Measurements from ENCODE around the gene RND1. TPM values are rescaled to one million over a fixed set of nuclear protein-coding genes. Genes with fewer than 3 reads are reported as not detected.

Gene RND1
- total and polyA plus RNA-seq, 7 experiments from 2014 or later: 0.17 to 13.5 (median 1.5) TPM

- no peak overlapping the region for H3K4me3 ChIP-seq (ENCODE audit: low read length)
- Mint-ChIP-seq H3K27me3 (peaks cover 0 to 23% (median 0%) of the 10 kb centered on the region in 5 donors), H3K4me1 (peaks cover 0 to 11% (median 8%) of the 10 kb centered on the region in 7 donors), H3K9me3 (no peaks in the 10 kb centered on the region), H3K36me3 (no peaks in the 10 kb centered on the region), H3K27ac (peak overlapping the region in 1 of 9 donors; percentile 10), H3K4me3 (no peak overlapping the region)
- H3K27me3 ChIP-seq (ENCODE audit: control insufficient read depth in 2 of 2, insufficient read depth in 2 of 2, low read length in 2 of 2): no peaks in the 10 kb centered on the region
- ChIA-PET POLR2A (interaction anchor here (0.6 to 1.5 kb wide), 3 partner anchors 9 to 394 kb away, joined by 3 to 5 read pairs (median 4); partner anchors contain the start of gene PRPH), CTCF (interaction anchor here (0.6 to 8.0 kb wide), 6 partner anchors 10 to 87 kb away, joined by 3 to 128 read pairs (median 4); partner anchors contain the start of gene WNT1)
- H3K36me3 ChIP-seq (ENCODE audit: control insufficient read depth in 2 of 3, insufficient read depth in 3 of 3, low read length in 3 of 3): no peaks in the 10 kb centered on the region
- ATAC-seq (no peak), DNase-seq (no peak)
- intact Hi-C loops (cut with micrococcal nuclease): no loop called here
- peaks cover 0 to 9% of the 10 kb centered on the region in 2 donors for H3K4me1 ChIP-seq (ENCODE audit: control insufficient read depth in 2 of 2, insufficient read depth in 2 of 2, low read length in 2 of 2)
- H3K27ac ChIP-seq (ENCODE audit: low read depth, low read length): no peak overlapping the region
- no peaks in the 10 kb centered on the region for H3K9me3 ChIP-seq (ENCODE audit: control insufficient read depth in 2 of 3, low read length in 3 of 3)
These were observed 35.6 kb upstream of the RND1 start for GRCh38 chr12:48901278-48901677.

- Mint-ChIP-seq H3K4me3 (no peak overlapping the region), H3K4me1 (peaks cover 0 to 10% (median 8%) of the 10 kb centered on the region in 7 donors), H3K27ac (no peak overlapping the region), H3K27me3 (peaks cover 0 to 20% (median 0%) of the 10 kb centered on the region in 5 donors), H3K9me3 (no peaks in the 10 kb centered on the region), H3K36me3 (no peaks in the 10 kb centered on the region)
- Histone ChIP-seq H3K4me1 (ENCODE audit: control insufficient read depth in 2 of 2, insufficient read depth in 2 of 2, low read length in 2 of 2) (peaks cover 0 to 9% of the 10 kb centered on the region in 2 donors), H3K36me3 (ENCODE audit: control insufficient read depth in 2 of 3, insufficient read depth in 3 of 3, low read length in 3 of 3) (no peaks in the 10 kb centered on the region), H3K9me3 (ENCODE audit: control insufficient read depth in 2 of 3, low read length in 3 of 3) (no peaks in the 10 kb centered on the region), H3K27me3 (ENCODE audit: control insufficient read depth in 2 of 2, insufficient read depth in 2 of 2, low read length in 2 of 2) (no peaks in the 10 kb centered on the region), H3K4me3 (ENCODE audit: low read length) (no peak overlapping the region), H3K27ac (ENCODE audit: low read depth, low read length) (no peak overlapping the region)
- DNase-seq (no peak), ATAC-seq (no peak)
- POLR2A ChIA-PET: interaction anchor here (0.6 to 0.9 kb wide), 2 partner anchors 9 to 133 kb away, joined by 3 read pairs; no protein-coding TSS in a partner anchor
- intact Hi-C loops (cut with micrococcal nuclease): no loop called here
- CTCF ChIA-PET: interaction anchor here (0.7 to 8.0 kb wide), 5 partner anchors 18 to 47 kb away, joined by 3 to 128 read pairs (median 5); no protein-coding TSS in a partner anchor
These were observed 34.0 kb upstream of the RND1 start for GRCh38 chr12:48899651-48900050.

DNA sequence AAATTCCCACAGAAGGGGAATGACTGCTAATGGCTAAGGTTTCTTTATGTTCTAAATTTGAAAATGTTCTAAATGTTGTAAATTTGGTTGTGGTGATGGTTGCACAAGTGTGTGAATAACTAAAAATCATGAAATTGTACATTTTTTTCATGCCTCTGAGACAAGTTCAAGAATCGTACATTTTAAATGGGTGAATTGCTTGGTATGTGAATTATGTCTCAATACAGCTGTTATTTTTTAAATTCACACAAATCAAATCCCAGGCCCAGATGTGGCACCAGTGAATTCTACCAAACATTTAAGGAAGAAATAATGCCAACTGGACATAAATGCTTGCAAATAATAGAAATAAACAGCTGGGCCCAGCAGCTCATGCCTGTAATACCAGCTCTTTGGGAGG, 28.6 kb upstream of the RND1 start:
- peaks cover 8% of the 10 kb centered on the region in 2 donors for H3K4me1 ChIP-seq (ENCODE audit: control insufficient read depth in 2 of 2, insufficient read depth in 2 of 2, low read length in 2 of 2)
- no peak for ATAC-seq
- no peak overlapping the region for H3K4me3 Mint-ChIP-seq
- peaks cover 0 to 4% of the 10 kb centered on the region in 2 donors for H3K27me3 ChIP-seq (ENCODE audit: control insufficient read depth in 2 of 2, insufficient read depth in 2 of 2, low read length in 2 of 2)
- H3K27ac ChIP-seq (ENCODE audit: low read depth, low read length): no peak overlapping the region
- H3K9me3 Mint-ChIP-seq: no peaks in the 10 kb centered on the region
- H3K27me3 Mint-ChIP-seq: peaks cover 12 to 46% (median 15%) of the 10 kb centered on the region in 5 donors
- H3K4me3 ChIP-seq (ENCODE audit: low read length): no peak overlapping the region
- no peaks in the 10 kb centered on the region for H3K36me3 Mint-ChIP-seq
- intact Hi-C loops (cut with micrococcal nuclease): no loop called here
- H3K27ac Mint-ChIP-seq: no peak overlapping the region
- no peak for DNase-seq
- ChIA-PET POLR2A (no interaction called here), CTCF (interaction anchor here (1.0 to 1.2 kb wide), 2 partner anchors 10 to 41 kb away, joined by 3 to 7 read pairs; a partner anchor contains a TSS)
- peaks cover 0 to 7% (median 0%) of the 10 kb centered on the region in 7 donors for H3K4me1 Mint-ChIP-seq
- H3K36me3 ChIP-seq (ENCODE audit: control insufficient read depth in 2 of 3, insufficient read depth in 3 of 3, low read length in 3 of 3): no peaks in the 10 kb centered on the region
- H3K9me3 ChIP-seq (ENCODE audit: control insufficient read depth in 2 of 3, low read length in 3 of 3): no peaks in the 10 kb centered on the region

- Mint-ChIP-seq H3K27ac (peak overlapping the region in 1 of 9 donors; percentile 65), H3K4me1 (peaks cover 0 to 10% (median 0%) of the 10 kb centered on the region in 7 donors), H3K27me3 (peaks cover 12 to 30% (median 15%) of the 10 kb centered on the region in 5 donors), H3K9me3 (no peaks in the 10 kb centered on the region), H3K4me3 (peak overlapping the region in 4 of 10 donors; percentile 2 to 39 (median 16)), H3K36me3 (no peaks in the 10 kb centered on the region)
- ATAC-seq: peak; percentile 97
- no peaks in the 10 kb centered on the region for H3K36me3 ChIP-seq (ENCODE audit: control insufficient read depth in 2 of 3, insufficient read depth in 3 of 3, low read length in 3 of 3)
- ChIA-PET POLR2A (interaction anchor here (0.7 to 3.8 kb wide), 4 partner anchors 9 to 735 kb away, joined by 3 to 31 read pairs (median 5); partner anchors contain the start of gene DDX23), CTCF (interaction anchor here (0.6 to 5.2 kb wide), 15 partner anchors 12 to 1751 kb away, joined by 3 to 78 read pairs (median 4); partner anchors contain the start of genes DDX23 and RND1)
- no peak overlapping the region for H3K4me3 ChIP-seq (ENCODE audit: low read length)
- no peaks in the 10 kb centered on the region for H3K9me3 ChIP-seq (ENCODE audit: control insufficient read depth in 2 of 3, low read length in 3 of 3)
- no peak overlapping the region for H3K27ac ChIP-seq (ENCODE audit: low read depth, low read length)
- peaks cover 0 to 4% of the 10 kb centered on the region in 2 donors for H3K27me3 ChIP-seq (ENCODE audit: control insufficient read depth in 2 of 2, insufficient read depth in 2 of 2, low read length in 2 of 2)
- DNase-seq: peak; percentile 51 to 79 (median 64)
- peaks cover 8% of the 10 kb centered on the region in 2 donors for H3K4me1 ChIP-seq (ENCODE audit: control insufficient read depth in 2 of 2, insufficient read depth in 2 of 2, low read length in 2 of 2)
- intact Hi-C loops (cut with micrococcal nuclease): loop anchor here (1.0 kb wide), 3 partner anchors 38 to 72 kb away; no protein-coding TSS in a partner anchor
These were observed 25.2 kb upstream of the RND1 start for GRCh38 chr12:48890657-48891418.

GRCh38 chr12:48889679-48890078, 24.0 kb upstream of the RND1 start:
- CTCF ChIA-PET: interaction anchor here (0.9 to 5.2 kb wide), 11 partner anchors 13 to 63 kb away, joined by 3 to 78 read pairs (median 6); partner anchors contain the start of genes DDX23 and RND1
- no peak overlapping the region for H3K4me3 Mint-ChIP-seq
- DNase-seq (no peak), ATAC-seq (no peak)
- POLR2A ChIA-PET: interaction anchor here (0.7 to 3.8 kb wide), 2 partner anchors 37 to 734 kb away, joined by 6 to 31 read pairs; partner anchors contain the start of gene DDX23
- H3K4me1 Mint-ChIP-seq: peaks cover 0 to 10% (median 0%) of the 10 kb centered on the region in 7 donors
- H3K27me3 ChIP-seq (ENCODE audit: control insufficient read depth in 2 of 2, insufficient read depth in 2 of 2, low read length in 2 of 2): peaks cover 0 to 4% of the 10 kb centered on the region in 2 donors
- H3K27ac ChIP-seq (ENCODE audit: low read depth, low read length): no peak overlapping the region
- peaks cover 8% of the 10 kb centered on the region in 2 donors for H3K4me1 ChIP-seq (ENCODE audit: control insufficient read depth in 2 of 2, insufficient read depth in 2 of 2, low read length in 2 of 2)
- H3K27me3 Mint-ChIP-seq: peaks cover 12 to 27% (median 15%) of the 10 kb centered on the region in 5 donors
- no peaks in the 10 kb centered on the region for H3K36me3 ChIP-seq (ENCODE audit: control insufficient read depth in 2 of 3, insufficient read depth in 3 of 3, low read length in 3 of 3)
- no peaks in the 10 kb centered on the region for H3K36me3 Mint-ChIP-seq
- H3K27ac Mint-ChIP-seq: peak overlapping the region in 1 of 9 donors; percentile 28
- no peaks in the 10 kb centered on the region for H3K9me3 ChIP-seq (ENCODE audit: control insufficient read depth in 2 of 3, low read length in 3 of 3)
- no peaks in the 10 kb centered on the region for H3K9me3 Mint-ChIP-seq
- no peak overlapping the region for H3K4me3 ChIP-seq (ENCODE audit: low read length)
- intact Hi-C loops (cut with micrococcal nuclease): loop anchor here (1.0 kb wide), 3 partner anchors 36 to 70 kb away; no protein-coding TSS in a partner anchor

DNA sequence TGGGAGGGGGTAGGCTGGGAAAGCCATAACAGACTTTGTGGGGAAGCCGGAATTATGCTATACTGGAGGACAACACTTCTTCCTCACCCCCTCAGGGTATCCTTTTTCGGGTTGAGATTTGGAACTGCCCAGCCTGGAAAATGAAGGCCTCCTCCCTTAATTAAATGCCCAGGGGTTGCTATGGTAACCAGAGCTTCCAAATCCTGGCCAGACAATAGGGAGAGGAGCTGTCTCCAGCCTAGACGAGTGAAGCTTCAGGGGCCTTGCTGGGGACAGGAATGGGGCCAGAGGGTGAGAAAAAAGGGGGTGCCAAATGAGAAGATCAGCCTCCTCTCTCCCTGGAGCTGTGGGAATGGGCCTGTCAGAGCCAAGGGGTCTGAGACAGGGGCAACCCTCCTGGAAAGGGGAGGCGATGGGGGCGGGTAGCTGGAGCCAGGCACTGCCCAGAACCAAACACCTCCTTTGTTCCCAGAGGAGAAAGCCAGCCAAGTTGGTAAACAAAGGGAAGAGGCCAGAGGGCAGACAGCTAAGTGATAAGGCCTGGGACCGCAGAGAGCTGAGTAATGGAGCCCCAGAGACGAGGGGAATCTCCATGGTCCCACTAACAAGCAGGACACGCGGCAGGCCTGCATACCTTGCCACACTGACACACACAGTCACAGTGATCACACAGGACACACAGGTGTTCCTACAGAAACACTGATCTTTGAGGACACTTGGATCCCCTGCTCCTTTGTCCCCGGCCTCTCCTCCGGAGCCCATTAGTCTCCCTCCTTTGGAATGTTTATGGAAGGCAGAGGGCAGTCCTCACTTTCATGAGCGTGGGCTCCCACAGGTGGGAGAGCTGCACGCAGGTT, 17.9 kb upstream of the RND1 start:
- no peak overlapping the region for H3K4me3 ChIP-seq (ENCODE audit: low read length)
- no peaks in the 10 kb centered on the region for H3K4me1 ChIP-seq (ENCODE audit: control insufficient read depth in 2 of 2, insufficient read depth in 2 of 2, low read length in 2 of 2)
- no peaks in the 10 kb centered on the region for H3K9me3 ChIP-seq (ENCODE audit: control insufficient read depth in 2 of 3, low read length in 3 of 3)
- ATAC-seq: no peak
- Mint-ChIP-seq H3K27me3 (peaks cover 12 to 45% (median 20%) of the 10 kb centered on the region in 5 donors), H3K9me3 (peaks cover 0 to 2% (median 0%) of the 10 kb centered on the region in 11 donors), H3K4me1 (peaks cover 0 to 11% (median 0%) of the 10 kb centered on the region in 7 donors), H3K27ac (no peak overlapping the region), H3K4me3 (no peak overlapping the region), H3K36me3 (peaks cover 0 to 5% (median 0%) of the 10 kb centered on the region in 5 donors)
- H3K27me3 ChIP-seq (ENCODE audit: control insufficient read depth in 2 of 2, insufficient read depth in 2 of 2, low read length in 2 of 2): peaks cover 0 to 7% of the 10 kb centered on the region in 2 donors
- no peak overlapping the region for H3K27ac ChIP-seq (ENCODE audit: low read depth, low read length)
- no peak for DNase-seq
- intact Hi-C loops (cut with micrococcal nuclease): no loop called here
- no peaks in the 10 kb centered on the region for H3K36me3 ChIP-seq (ENCODE audit: control insufficient read depth in 2 of 3, insufficient read depth in 3 of 3, low read length in 3 of 3)
- ChIA-PET POLR2A (interaction anchor here (0.5 to 1.2 kb wide), 3 partner anchors 17 to 44 kb away, joined by 3 read pairs; partner anchors contain the start of gene RND1), CTCF (interaction anchor here (0.6 kb wide), 1 partner anchor 47 kb away, joined by 5 read pairs; no protein-coding TSS in a partner anchor)
